Lung (tissue), 12 donors: ENCODE data around the gene ADAMTSL1. TPM values are rescaled to one million over a fixed set of nuclear protein-coding genes. Genes with fewer than 3 reads are reported as not detected.

Source experiments
- ATAC-seq: fragments of 200-7000 bp; cut with Tn5 transposase; one replicate; pipeline ENCODE4 v1.9.1; 2020; ENCODE audit warnings: moderate number of reproducible peaks; ENCODE audit not compliant: insufficient read depth, low FRiP score
- DNase-seq, 3 donors: peaks; one replicate each; pipeline ENCODE4 v3.0.0-alpha.2; 2013 to 2017
- H3K27ac ChIP-seq, 2 donors: one replicate each; pipeline ENCODE4 v1.5.1; 2013; ENCODE audit warnings: mild to moderate bottlenecking in 2 of 2, moderate library complexity in 2 of 2, control low read depth in 1 of 2, inconsistent platforms in 1 of 2, low read depth in 1 of 2, low read length in 1 of 2
- H3K27me3 ChIP-seq, 3 donors: one replicate each; pipeline ENCODE4 v1.5.1; 2013; ENCODE audit warnings: low read length in 2 of 3; ENCODE audit not compliant: control insufficient read depth in 3 of 3, insufficient read depth in 3 of 3
- H3K36me3 ChIP-seq, 4 donors: one replicate each; pipeline ENCODE4 v1.5.1; 2013; ENCODE audit warnings: low read length in 4 of 4, mild to moderate bottlenecking in 1 of 4, moderate library complexity in 1 of 4; ENCODE audit not compliant: control insufficient read depth in 4 of 4, insufficient read depth in 4 of 4
- H3K4me1 ChIP-seq, 5 donors: one replicate each; pipeline ENCODE4 v1.5.1; 2013; ENCODE audit warnings: low read length in 5 of 5, mild to moderate bottlenecking in 2 of 5, moderate library complexity in 1 of 5; ENCODE audit not compliant: control insufficient read depth in 5 of 5, insufficient read depth in 5 of 5
- H3K4me3 ChIP-seq: one replicate; pipeline ENCODE4 v1.5.1; 2013; ENCODE audit warnings: mild to moderate bottlenecking, control low read depth, moderate library complexity
- H3K9ac ChIP-seq, 2 donors: one replicate each; pipeline ENCODE4 v1.5.1; 2013; ENCODE audit warnings: low read length in 2 of 2, control low read depth in 1 of 2; ENCODE audit not compliant: insufficient read depth in 1 of 2
- H3K9me3 ChIP-seq, 4 donors: one replicate each; pipeline ENCODE4 v1.5.1; 2013; ENCODE audit warnings: low read length in 3 of 4, mild to moderate bottlenecking in 1 of 4, moderate library complexity in 1 of 4; ENCODE audit not compliant: control insufficient read depth in 4 of 4, insufficient read depth in 3 of 4
- WGBS, 2 donors: extraction: QIAGEN DNeasy Blood & Tissue Kit; methylation state at CpG; one replicate each; pipeline ENCODE4 v1.1.7; 2013; 5-methylcytosine and 5-hydroxymethylcytosine counted together
- polyA plus RNA-seq, 2 donors: library from polyadenylated mRNA; stranded (reverse); fragments of 200-250 nt; gene quantifications; one replicate each; pipeline ENCODE4 v1.2.1, GENCODE V29; 2013
- total RNA-seq, 2 donors: library from RNA; depleted of rRNA in 1 of 2; stranded (reverse); fragments of >200 nt in 1 of 2; gene quantifications; one replicate each; pipeline ENCODE4 v1.2.1, GENCODE V29; 2014 to 2021
- TF ChIP-seq, protein P1 (sequence below): IDR thresholded peaks from 2 replicates; pipeline ENCODE4 v1.5.1; 2012; ENCODE audit warnings: mild to moderate bottlenecking; ENCODE audit errors: control extremely low read depth, extremely low read depth
- donor health status: control.
- donor health status: control.
- donor health status: Bipolar disorder and iron deficiency.
- donor health status: healthy.
- donor health status: DM: yes; HTN: yes; CAD: no.

The ADAMTSL1 gene
- total and polyA plus RNA-seq, 4 donors, result 0.25 to 36.2 (median 1.4) TPM

DNA sequence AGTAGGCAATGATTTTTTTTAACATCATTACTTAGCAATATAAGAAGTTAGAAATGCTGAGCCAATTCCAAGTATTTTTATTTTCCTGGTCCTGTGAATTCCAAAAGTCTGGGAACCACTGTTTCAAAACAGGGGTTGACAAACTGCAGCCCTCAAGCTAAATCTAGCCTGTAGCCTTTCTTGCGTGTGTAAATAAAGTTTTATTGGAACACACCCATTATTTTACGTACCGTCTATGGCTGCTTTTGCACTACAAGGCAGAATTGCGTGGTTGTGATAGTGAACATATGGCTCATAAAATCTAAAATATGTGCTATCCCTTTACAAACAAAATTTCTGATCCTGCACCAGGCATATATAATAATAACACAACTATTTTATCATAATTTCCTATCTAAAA lies 280.0 kb downstream of the ADAMTSL1 start:
- H3K9me3 ChIP-seq, result no peaks in the 10 kb centered on the region
- no peaks in the 10 kb centered on the region for H3K27me3 ChIP-seq
- WGBS, 2 donors, result 94 to 95% methylated on average over 4 of the region's 4 CpGs
- TF ChIP-seq, protein P1, sequence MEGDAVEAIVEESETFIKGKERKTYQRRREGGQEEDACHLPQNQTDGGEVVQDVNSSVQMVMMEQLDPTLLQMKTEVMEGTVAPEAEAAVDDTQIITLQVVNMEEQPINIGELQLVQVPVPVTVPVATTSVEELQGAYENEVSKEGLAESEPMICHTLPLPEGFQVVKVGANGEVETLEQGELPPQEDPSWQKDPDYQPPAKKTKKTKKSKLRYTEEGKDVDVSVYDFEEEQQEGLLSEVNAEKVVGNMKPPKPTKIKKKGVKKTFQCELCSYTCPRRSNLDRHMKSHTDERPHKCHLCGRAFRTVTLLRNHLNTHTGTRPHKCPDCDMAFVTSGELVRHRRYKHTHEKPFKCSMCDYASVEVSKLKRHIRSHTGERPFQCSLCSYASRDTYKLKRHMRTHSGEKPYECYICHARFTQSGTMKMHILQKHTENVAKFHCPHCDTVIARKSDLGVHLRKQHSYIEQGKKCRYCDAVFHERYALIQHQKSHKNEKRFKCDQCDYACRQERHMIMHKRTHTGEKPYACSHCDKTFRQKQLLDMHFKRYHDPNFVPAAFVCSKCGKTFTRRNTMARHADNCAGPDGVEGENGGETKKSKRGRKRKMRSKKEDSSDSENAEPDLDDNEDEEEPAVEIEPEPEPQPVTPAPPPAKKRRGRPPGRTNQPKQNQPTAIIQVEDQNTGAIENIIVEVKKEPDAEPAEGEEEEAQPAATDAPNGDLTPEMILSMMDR, result no peak
- ATAC-seq, result no peak
- H3K9ac ChIP-seq, result no peak overlapping the region
- H3K27ac ChIP-seq, result no peak overlapping the region
- no peaks in the 10 kb centered on the region for H3K36me3 ChIP-seq
- DNase-seq, result no peak
- H3K4me1 ChIP-seq, result peaks cover 0 to 17% (median 4%) of the 10 kb centered on the region in 5 donors
- no peak overlapping the region for H3K4me3 ChIP-seq

DNA sequence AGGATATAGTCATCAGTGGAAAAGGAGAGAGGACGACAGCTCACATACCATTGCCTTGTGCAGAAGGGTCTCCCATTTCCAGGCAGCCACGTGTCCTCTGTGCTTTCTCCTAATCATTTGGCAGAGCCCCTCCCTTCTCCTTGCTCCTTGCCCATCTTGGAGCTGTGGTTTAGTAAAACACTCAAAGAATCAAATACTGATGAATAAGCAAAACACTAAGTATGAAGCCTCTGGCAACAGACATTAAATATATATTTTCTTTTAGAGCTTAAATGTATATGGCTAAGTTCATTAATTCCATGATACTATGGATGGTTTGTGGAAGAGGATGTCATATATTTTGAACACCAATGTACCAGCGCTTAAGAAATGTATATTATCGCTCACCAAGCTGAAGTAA lies 280.6 kb downstream of the ADAMTSL1 start:
- WGBS, 2 donors, result 89 to 91% methylated on average over 4 of the region's 4 CpGs
- TF ChIP-seq, protein P1, result no peak
- DNase-seq, result no peak
- no peaks in the 10 kb centered on the region for H3K9me3 ChIP-seq
- peaks cover 0 to 22% (median 4%) of the 10 kb centered on the region in 5 donors for H3K4me1 ChIP-seq
- no peak overlapping the region for H3K9ac ChIP-seq
- no peaks in the 10 kb centered on the region for H3K36me3 ChIP-seq
- no peak for ATAC-seq
- H3K27ac ChIP-seq, result no peak overlapping the region
- H3K4me3 ChIP-seq, result no peak overlapping the region
- H3K27me3 ChIP-seq, result no peaks in the 10 kb centered on the region

DNA sequence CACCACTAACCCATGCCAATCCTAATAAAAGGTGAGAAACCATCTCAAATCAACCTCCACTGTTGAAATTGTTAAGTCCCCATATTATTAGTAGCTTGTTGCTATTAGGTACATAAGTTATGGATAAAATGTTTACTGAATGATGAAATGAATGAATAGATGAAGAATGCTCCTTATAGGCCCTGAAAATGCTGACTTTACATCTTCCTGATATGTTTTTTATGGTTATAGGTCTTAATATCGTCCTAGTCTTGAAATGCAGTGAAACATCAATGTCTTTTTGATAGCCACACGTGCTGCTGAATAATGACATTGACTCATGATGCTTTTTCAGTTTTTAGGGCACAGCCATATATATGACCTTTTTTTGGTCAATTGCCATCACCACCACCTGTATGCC lies 281.3 kb downstream of the ADAMTSL1 start:
- Histone ChIP-seq H3K27ac (no peak overlapping the region), H3K4me1 (peaks cover 0 to 23% (median 4%) of the 10 kb centered on the region in 5 donors), H3K9me3 (no peaks in the 10 kb centered on the region), H3K4me3 (no peak overlapping the region), H3K9ac (no peak overlapping the region), H3K36me3 (no peaks in the 10 kb centered on the region), H3K27me3 (no peaks in the 10 kb centered on the region)
- TF ChIP-seq, protein P1, result no peak
- no peak for ATAC-seq
- no peak for DNase-seq
- WGBS, 2 donors, result 89 to 92% methylated on average over 2 of the region's 2 CpGs

DNA sequence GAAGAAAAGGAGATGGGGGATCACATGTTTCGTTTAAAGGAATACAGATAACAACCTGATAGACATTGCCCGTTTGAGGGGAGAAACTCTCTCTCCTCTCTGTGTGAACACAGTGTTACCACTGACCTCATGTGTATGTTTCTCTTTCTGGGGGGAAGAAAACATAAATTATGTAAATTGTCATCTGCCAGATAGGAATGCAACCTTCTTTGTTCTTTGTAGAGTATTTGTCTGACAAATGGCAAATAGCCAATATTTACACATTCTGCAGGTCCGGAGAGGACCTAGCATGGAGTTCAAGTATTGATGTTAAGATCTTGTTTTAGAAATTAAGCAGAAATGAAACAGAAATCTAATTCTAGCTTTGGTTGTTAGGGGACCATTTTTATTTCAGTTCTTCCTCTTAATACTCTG lies 282.8 kb downstream of the ADAMTSL1 start:
- Histone ChIP-seq H3K9me3 (no peaks in the 10 kb centered on the region), H3K27me3 (no peaks in the 10 kb centered on the region), H3K27ac (no peak overlapping the region), H3K9ac (no peak overlapping the region), H3K4me3 (no peak overlapping the region), H3K36me3 (no peaks in the 10 kb centered on the region), H3K4me1 (peaks cover 0 to 23% (median 4%) of the 10 kb centered on the region in 5 donors)
- WGBS, 2 donors, result 40 to 54% methylated on average over 3 of the region's 3 CpGs
- ATAC-seq (no peak), DNase-seq (peak in 1 of 3 donors; percentile 14)
- TF ChIP-seq, protein P1, result no peak
